GM12864 (cell line): ENCODE measurements around the gene SLC25A51.

ENCODE experiments used
- DNase-seq: peaks from one replicate; pipeline ENCODE4 v3.0.0-alpha.2; 2011; ENCODE audit warnings: low read depth
- H3K4me3 ChIP-seq: 2 replicates; pipeline ENCODE4 v1.5.1; 2011; ENCODE audit warnings: mild to moderate bottlenecking, low read depth, low read length, control low read depth
- TF ChIP-seq, protein P1 (sequence below): IDR thresholded peaks from 2 replicates; pipeline ENCODE4 v1.5.1; 2011; ENCODE audit warnings: low read depth, mild to moderate bottlenecking, moderate library complexity, low read length, control low read depth, inconsistent platforms; ENCODE audit errors: missing control alignments

The SLC25A51 gene

DNA sequence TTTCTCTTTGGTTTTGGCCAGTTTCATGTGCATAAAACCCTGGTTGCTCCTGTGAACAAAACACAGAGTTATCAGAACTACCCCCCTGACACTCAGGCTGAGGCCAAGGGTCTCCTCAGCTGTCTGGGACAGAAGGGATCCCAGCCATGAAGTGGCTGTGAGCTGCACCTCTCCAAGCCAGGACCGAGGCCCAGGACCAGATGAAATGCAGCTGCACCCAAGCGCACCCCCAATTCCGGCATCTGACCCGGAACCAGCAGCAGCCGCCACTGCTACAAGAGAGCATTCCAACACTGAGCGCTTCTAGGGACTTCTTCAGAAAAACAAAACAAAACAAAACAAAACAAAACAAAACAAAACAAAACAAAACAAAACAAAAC is 16.0 kb upstream of the SLC25A51 start:
- H3K4me3 ChIP-seq = no peak overlapping the region
- TF ChIP-seq, protein P1, sequence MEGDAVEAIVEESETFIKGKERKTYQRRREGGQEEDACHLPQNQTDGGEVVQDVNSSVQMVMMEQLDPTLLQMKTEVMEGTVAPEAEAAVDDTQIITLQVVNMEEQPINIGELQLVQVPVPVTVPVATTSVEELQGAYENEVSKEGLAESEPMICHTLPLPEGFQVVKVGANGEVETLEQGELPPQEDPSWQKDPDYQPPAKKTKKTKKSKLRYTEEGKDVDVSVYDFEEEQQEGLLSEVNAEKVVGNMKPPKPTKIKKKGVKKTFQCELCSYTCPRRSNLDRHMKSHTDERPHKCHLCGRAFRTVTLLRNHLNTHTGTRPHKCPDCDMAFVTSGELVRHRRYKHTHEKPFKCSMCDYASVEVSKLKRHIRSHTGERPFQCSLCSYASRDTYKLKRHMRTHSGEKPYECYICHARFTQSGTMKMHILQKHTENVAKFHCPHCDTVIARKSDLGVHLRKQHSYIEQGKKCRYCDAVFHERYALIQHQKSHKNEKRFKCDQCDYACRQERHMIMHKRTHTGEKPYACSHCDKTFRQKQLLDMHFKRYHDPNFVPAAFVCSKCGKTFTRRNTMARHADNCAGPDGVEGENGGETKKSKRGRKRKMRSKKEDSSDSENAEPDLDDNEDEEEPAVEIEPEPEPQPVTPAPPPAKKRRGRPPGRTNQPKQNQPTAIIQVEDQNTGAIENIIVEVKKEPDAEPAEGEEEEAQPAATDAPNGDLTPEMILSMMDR = no peak
- DNase-seq = no peak

DNA sequence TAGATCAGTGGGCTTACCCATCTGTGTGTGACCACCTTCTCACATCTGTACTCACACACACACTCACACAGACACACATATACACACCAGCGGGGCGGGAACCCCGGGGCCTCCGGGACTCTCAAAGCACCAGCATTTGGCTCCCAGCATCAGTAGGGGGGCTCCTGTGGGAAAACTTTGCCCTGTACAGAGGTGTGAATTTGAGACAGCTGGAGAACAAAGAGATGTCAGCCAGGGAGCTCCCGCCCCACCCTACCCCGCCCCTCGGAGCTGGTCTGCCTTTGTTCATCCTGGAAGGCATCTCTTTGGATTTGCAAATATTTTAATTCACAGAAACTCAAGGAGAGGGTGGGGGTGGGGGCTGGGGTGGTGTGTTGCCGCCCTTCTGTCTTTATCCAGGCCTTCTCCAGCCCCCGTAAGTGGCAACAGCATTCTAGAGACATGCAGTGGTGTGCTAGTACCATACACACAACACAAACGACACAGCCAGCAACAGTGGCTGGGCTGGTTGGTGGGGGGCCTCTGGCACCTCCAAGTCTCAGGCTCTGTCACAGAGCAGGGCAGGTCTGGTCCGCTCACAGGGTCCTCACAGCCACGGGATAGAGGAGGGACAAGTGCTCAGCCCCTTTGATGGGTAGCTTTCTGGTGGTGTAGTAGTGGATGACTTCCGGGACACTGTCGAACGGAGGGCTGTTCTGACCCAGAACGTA is 15.5 kb upstream of the SLC25A51 start:
- TF ChIP-seq, protein P1 = no peak
- H3K4me3 ChIP-seq = no peak overlapping the region
- no peak for DNase-seq

DNA sequence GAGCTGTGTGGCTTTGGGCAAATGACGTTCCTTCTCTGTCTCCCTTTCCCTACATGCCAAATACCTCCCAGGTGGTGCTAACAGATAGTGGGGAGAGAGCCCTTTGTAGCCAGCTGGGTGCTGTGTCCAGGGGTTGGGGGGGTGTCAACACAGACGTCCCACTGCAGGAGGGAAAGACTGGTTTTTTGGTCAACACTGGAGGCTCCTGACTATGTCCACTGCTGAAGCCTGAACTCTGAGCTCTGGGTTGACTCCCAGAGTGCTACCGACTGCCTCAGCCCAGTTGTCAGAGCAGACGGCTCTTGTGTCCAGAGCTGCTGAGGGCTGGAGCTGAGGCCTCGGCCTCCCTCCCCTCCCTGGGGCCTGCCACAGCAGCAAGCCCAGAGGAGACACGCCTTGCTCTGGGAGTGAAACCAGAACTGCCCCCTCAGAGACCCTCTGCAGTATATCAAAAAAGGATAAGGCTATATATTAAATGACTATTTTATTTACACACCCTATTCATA is 14.8 kb upstream of the SLC25A51 start:
- TF ChIP-seq, protein P1 = no peak
- no peak overlapping the region for H3K4me3 ChIP-seq
- DNase-seq = no peak

DNA sequence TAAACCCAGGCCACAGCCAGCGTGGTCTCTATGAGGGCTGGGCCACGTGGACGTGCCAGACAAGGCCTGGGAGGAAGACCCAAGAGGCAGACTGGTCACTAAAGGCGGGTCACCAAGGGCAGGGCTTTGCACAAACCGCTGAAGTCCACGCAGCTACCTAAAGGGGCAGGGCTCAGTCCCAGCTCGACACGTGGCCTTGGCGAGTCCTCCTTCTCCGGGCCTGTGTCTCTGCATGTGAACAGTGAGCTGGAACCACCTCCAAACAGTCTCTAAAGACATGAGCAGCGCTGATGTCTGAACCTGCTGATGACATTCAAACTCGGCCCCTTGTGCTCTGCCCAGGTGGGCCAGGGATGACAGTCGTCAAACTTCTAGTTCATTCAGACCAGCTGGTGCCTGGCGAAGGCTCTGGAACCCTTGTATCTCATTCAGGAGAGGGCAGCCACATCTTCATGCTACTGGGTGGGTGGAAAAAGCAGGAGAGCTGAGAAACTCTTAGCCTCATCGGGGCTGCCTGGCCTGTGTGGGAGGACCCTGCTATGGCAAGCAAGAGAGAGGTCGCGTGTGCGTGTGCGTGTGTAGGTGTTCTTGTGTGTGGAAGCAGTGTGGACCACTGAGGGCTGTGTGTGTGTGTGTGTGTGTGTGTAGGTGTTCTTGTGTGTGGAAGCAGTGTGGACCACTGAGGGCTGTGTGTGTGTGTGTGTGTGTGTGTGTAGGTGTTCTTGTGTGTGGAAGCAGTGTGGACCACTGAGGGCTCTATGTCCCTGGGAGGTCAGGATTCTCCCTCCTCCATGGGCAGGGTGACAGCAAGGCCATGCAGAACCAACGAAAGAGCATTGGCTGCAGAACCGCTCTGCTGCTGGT is 14.1 kb upstream of the SLC25A51 start:
- no peak for DNase-seq
- TF ChIP-seq, protein P1 = no peak
- no peak overlapping the region for H3K4me3 ChIP-seq

DNA sequence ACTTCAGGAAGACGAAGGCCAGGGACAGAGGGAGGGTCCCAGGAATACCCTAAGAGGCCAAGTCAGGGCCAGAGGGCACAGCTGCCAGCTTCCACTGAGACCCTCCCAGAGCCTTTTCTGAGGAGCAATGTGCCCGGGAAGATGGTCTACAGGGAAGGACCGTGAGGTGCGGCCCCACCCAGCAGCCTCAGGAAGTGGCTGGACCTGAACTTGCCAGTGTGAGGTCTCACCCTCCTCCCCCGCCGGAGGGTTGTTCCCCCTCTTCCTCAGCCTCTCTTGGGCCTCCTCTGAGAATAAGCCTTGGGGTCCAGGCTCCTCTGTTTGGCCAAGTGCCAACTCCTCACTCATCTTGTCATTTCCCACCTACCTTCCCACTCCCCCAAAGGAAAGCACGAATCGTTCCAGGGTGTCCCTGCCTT is 13.4 kb upstream of the SLC25A51 start:
- DNase-seq = no peak
- no peak overlapping the region for H3K4me3 ChIP-seq
- TF ChIP-seq, protein P1 = no peak

DNA sequence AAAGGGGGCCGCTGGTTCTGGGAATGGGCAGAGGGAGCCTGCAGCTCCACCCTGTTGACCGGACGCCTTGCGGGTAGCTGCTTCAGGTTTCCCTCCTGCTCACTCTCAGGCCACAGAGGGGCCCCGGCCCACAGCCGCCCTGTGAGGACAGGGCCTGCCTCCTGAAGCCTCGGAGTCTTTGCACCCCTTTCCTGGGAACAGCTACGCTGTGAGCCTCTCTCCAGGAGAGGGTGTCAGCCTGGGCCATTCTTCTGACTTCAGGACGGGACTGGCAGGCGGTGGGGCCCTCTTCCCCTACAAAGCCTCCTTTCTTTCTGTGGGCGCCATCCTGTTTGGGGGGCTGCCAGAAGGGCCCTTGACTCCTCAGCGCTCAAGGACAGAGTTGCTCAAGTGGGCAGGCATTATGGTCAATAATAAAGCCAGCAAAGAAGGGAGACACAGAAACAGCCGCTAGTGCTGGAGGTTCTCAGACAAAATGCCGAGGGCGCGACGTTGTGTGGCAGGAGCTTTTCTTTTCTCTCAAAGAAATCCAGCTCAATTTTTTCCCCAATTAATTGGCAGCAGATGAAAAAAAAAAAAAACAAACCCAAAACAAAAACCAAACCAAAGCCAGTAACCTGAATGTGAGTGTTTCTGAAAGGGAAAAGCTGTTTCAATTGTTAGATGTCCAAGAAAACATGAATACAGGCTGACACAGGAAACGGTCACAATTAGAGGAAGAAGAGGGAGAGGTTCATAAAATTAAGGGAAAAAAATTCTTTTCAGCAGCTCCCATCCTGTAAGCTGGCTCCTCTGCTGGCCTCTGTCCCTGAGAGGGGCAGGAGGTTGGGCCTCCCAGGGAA is 12.8 kb upstream of the SLC25A51 start:
- no peak overlapping the region for H3K4me3 ChIP-seq
- no peak for DNase-seq
- TF ChIP-seq, protein P1 = no peak
